ENCODE results near the gene TBX10.
"Not testable (repeated sequence)": the region's sequence is repeated elsewhere in the genome, so short reads cannot be mapped to it uniquely, and the experiment has no call there.

Gene TBX10

GRCh38 chr11:67604815-67605214 lies 34.7 kb downstream of the TBX10 start:
- DNase-seq (ENCODE audit: low spot score) = no peak
- Mint-ChIP-seq H3K36me3 (ENCODE audit: low read depth) (peaks cover 13% of the 10 kb centered on the region), H3K27ac (no peak overlapping the region), H3K4me3 (peak overlapping the region; percentile 26), H3K9me3 (no peaks in the 10 kb centered on the region), H3K4me1 (ENCODE audit: low read depth) (peaks cover 20% of the 10 kb centered on the region), H3K27me3 (ENCODE audit: low read depth) (peaks cover 19% of the 10 kb centered on the region)

GRCh38 chr11:67604119-67604518 lies 35.4 kb downstream of the TBX10 start:
- H3K9me3 Mint-ChIP-seq; DNase-seq (ENCODE audit: low spot score); H3K36me3 Mint-ChIP-seq (ENCODE audit: low read depth); H3K27ac Mint-ChIP-seq: not testable (repeated sequence)
- H3K4me1 Mint-ChIP-seq (ENCODE audit: low read depth) = peaks cover 23% of the 10 kb centered on the region
- peak overlapping the region; percentile 26 for H3K4me3 Mint-ChIP-seq
- peaks cover 26% of the 10 kb centered on the region for H3K27me3 Mint-ChIP-seq (ENCODE audit: low read depth)

- H3K4me3 Mint-ChIP-seq = no peak overlapping the region
- H3K4me1 Mint-ChIP-seq (ENCODE audit: low read depth) = peaks cover 16% of the 10 kb centered on the region
- no peak overlapping the region for H3K27ac Mint-ChIP-seq
- peaks cover 4% of the 10 kb centered on the region for H3K9me3 Mint-ChIP-seq
- DNase-seq (ENCODE audit: low spot score) = no peak
- H3K27me3 Mint-ChIP-seq (ENCODE audit: low read depth) = peaks cover 35% of the 10 kb centered on the region
- no peaks in the 10 kb centered on the region for H3K36me3 Mint-ChIP-seq (ENCODE audit: low read depth)
Observed at GRCh38 chr11:67601098-67601497, 38.5 kb downstream of the TBX10 start.

DNA sequence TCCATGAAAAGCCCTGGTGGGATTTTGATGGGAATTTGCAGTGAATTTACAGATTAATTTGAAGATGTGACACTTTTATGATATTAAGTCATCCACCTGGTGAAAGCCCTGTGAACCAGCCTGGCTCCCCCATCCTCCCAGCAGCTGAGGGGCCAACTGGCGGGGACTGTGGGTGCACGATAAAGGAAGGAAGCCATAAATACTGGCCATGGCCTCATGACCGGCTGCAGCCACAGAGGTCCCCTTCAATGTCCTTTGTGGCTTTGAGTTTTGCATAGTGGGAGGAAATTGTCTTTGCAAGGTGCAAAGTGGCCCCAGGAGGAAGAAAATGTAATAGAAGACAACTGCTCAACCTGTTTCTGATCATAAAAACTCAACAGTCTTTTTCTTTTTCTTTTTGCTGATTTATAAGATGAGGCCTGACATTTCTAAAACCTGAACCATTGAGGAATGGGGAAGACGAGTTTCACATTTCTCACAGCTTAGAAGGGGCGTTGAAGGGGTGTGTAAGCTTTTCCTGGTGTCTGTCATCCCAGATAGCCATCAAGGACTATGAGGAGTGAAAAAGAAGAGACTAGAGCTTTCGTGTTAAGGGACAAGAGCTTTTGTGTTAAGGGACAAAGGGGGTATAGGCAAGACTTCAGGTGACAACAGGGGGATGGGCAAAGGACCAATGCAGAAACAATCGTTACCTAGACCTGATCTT lies 39.1 kb downstream of the TBX10 start:
- H3K36me3 Mint-ChIP-seq (ENCODE audit: low read depth) = no peaks in the 10 kb centered on the region
- peaks cover 4% of the 10 kb centered on the region for H3K9me3 Mint-ChIP-seq
- H3K27me3 Mint-ChIP-seq (ENCODE audit: low read depth) = peaks cover 35% of the 10 kb centered on the region
- no peak overlapping the region for H3K4me3 Mint-ChIP-seq
- H3K4me1 Mint-ChIP-seq (ENCODE audit: low read depth) = peaks cover 12% of the 10 kb centered on the region
- DNase-seq (ENCODE audit: low spot score) = no peak
- H3K27ac Mint-ChIP-seq = no peak overlapping the region

DNA sequence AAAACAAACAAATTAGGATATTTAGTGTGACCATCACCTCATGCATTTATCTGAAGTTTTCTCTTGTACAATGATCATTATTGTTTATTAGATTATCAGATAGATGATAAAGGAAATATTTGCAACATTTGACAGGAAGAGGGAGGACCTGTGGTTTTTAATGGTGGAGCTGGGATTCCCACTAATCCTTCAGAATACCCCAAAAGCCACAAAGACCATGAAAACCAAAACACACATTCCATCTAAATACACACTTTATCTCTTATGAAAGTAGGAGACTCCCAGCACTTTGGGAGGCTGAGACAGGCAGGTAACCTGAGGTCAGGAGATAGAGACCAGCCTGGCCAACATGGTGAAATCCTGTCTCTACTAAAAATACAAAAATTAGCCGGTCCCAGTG lies 40.4 kb downstream of the TBX10 start:
- H3K27ac Mint-ChIP-seq = no peak overlapping the region
- peaks cover 35% of the 10 kb centered on the region for H3K27me3 Mint-ChIP-seq (ENCODE audit: low read depth)
- DNase-seq (ENCODE audit: low spot score) = no peak
- no peak overlapping the region for H3K4me3 Mint-ChIP-seq
- H3K36me3 Mint-ChIP-seq (ENCODE audit: low read depth) = no peaks in the 10 kb centered on the region
- H3K4me1 Mint-ChIP-seq (ENCODE audit: low read depth) = peaks cover 12% of the 10 kb centered on the region
- peaks cover 4% of the 10 kb centered on the region for H3K9me3 Mint-ChIP-seq

- H3K27me3 Mint-ChIP-seq (ENCODE audit: low read depth) = peaks cover 39% of the 10 kb centered on the region
- not testable (repeated sequence) for H3K9me3 Mint-ChIP-seq; H3K4me3 Mint-ChIP-seq; H3K27ac Mint-ChIP-seq; H3K36me3 Mint-ChIP-seq (ENCODE audit: low read depth); DNase-seq (ENCODE audit: low spot score)
- peaks cover 12% of the 10 kb centered on the region for H3K4me1 Mint-ChIP-seq (ENCODE audit: low read depth)
Observed at GRCh38 chr11:67597963-67598362, 41.6 kb downstream of the TBX10 start.

- H3K36me3 Mint-ChIP-seq (ENCODE audit: low read depth); H3K27ac Mint-ChIP-seq; H3K9me3 Mint-ChIP-seq; H3K4me3 Mint-ChIP-seq; DNase-seq (ENCODE audit: low spot score): not testable (repeated sequence)
- peaks cover 36% of the 10 kb centered on the region for H3K27me3 Mint-ChIP-seq (ENCODE audit: low read depth)
- H3K4me1 Mint-ChIP-seq (ENCODE audit: low read depth) = peaks cover 12% of the 10 kb centered on the region
Observed at GRCh38 chr11:67597458-67597857, 42.1 kb downstream of the TBX10 start.

- Mint-ChIP-seq H3K36me3 (ENCODE audit: low read depth) (no peaks in the 10 kb centered on the region), H3K27ac (no peak overlapping the region), H3K27me3 (ENCODE audit: low read depth) (peaks cover 36% of the 10 kb centered on the region), H3K9me3 (peaks cover 4% of the 10 kb centered on the region), H3K4me3 (no peak overlapping the region), H3K4me1 (ENCODE audit: low read depth) (peaks cover 12% of the 10 kb centered on the region)
- DNase-seq (ENCODE audit: low spot score) = no peak
Observed at GRCh38 chr11:67596753-67597300, 42.7 kb downstream of the TBX10 start.

GRCh38 chr11:67594480-67594879 lies 45.1 kb downstream of the TBX10 start:
- Mint-ChIP-seq H3K9me3 (peaks cover 4% of the 10 kb centered on the region), H3K36me3 (ENCODE audit: low read depth) (no peaks in the 10 kb centered on the region), H3K27ac (no peak overlapping the region)

GRCh38 chr11:67593565-67593905 lies 46.0 kb downstream of the TBX10 start:
- peaks cover 13% of the 10 kb centered on the region for H3K27me3 Mint-ChIP-seq (ENCODE audit: low read depth)
- peaks cover 4% of the 10 kb centered on the region for H3K9me3 Mint-ChIP-seq
- DNase-seq (ENCODE audit: low spot score) = no peak
- H3K27ac Mint-ChIP-seq = no peak overlapping the region
- no peak overlapping the region for H3K4me3 Mint-ChIP-seq
- no peaks in the 10 kb centered on the region for H3K36me3 Mint-ChIP-seq (ENCODE audit: low read depth)
- no peaks in the 10 kb centered on the region for H3K4me1 Mint-ChIP-seq (ENCODE audit: low read depth)

More at GRCh38 chr11:67594480-67594879, 45.1 kb downstream of the TBX10 start:
- Mint-ChIP-seq H3K4me1 (ENCODE audit: low read depth) (peaks cover 2% of the 10 kb centered on the region), H3K27me3 (ENCODE audit: low read depth) (peaks cover 18% of the 10 kb centered on the region), H3K4me3 (no peak overlapping the region)
- no peak for DNase-seq (ENCODE audit: low spot score)

DNA sequence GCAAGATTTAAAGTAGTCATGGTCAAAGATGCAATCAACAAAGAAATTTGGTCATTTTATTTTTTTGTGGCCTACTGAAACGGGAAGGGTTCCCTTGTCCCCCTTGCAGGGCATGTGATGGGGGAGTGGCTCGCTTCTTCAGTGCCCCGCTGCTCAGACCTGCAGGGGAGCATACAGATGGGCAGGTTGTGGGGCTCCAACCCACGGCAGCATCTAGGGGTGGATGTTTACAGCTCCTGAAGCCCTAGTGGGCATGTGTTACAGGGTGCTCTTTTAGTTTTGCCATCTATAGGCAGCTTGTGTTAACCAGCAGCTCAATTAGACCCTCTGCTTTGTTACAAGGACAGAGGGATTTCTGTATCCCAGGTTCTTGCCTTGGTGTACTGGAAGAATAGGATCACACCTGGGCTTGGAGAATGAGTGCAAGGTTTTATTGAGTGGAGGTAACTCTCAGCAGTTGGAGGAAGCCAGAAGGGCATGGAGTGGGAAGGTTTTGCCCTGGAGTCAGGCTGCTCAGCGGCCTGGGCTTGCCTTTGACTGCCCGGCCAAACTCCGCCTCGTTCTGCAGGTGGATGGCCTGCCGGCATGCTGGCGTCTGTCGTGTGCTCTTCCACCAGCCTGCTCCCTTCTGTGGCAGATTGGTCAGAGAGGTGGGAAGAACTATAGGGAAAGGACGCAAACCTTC lies 46.5 kb downstream of the TBX10 start:
- H3K4me3 Mint-ChIP-seq = no peak overlapping the region
- peaks cover 4% of the 10 kb centered on the region for H3K9me3 Mint-ChIP-seq
- no peak for DNase-seq (ENCODE audit: low spot score)
- H3K36me3 Mint-ChIP-seq (ENCODE audit: low read depth) = no peaks in the 10 kb centered on the region
- peaks cover 13% of the 10 kb centered on the region for H3K27me3 Mint-ChIP-seq (ENCODE audit: low read depth)
- H3K27ac Mint-ChIP-seq = no peak overlapping the region
- no peaks in the 10 kb centered on the region for H3K4me1 Mint-ChIP-seq (ENCODE audit: low read depth)

GRCh38 chr11:67588899-67589415 lies 50.6 kb downstream of the TBX10 start:
- H3K4me1 Mint-ChIP-seq (ENCODE audit: low read depth) = peaks cover 16% of the 10 kb centered on the region
- H3K9me3 Mint-ChIP-seq, H3K4me3 Mint-ChIP-seq: not testable (repeated sequence)

GRCh38 chr11:67588136-67588503 lies 51.4 kb downstream of the TBX10 start:
- peaks cover 19% of the 10 kb centered on the region for H3K4me1 Mint-ChIP-seq (ENCODE audit: low read depth)
- DNase-seq (ENCODE audit: low spot score) = no peak
- H3K36me3 Mint-ChIP-seq (ENCODE audit: low read depth) = peaks cover 23% of the 10 kb centered on the region
- H3K4me3 Mint-ChIP-seq = no peak overlapping the region
- H3K9me3 Mint-ChIP-seq = no peaks in the 10 kb centered on the region
- no peak overlapping the region for H3K27ac Mint-ChIP-seq
- peaks cover 1% of the 10 kb centered on the region for H3K27me3 Mint-ChIP-seq (ENCODE audit: low read depth)

More at GRCh38 chr11:67588899-67589415, 50.6 kb downstream of the TBX10 start:
- H3K36me3 Mint-ChIP-seq (ENCODE audit: low read depth) = peaks cover 22% of the 10 kb centered on the region
- DNase-seq (ENCODE audit: low spot score); H3K27ac Mint-ChIP-seq; H3K27me3 Mint-ChIP-seq (ENCODE audit: low read depth): not testable (repeated sequence)

DNA sequence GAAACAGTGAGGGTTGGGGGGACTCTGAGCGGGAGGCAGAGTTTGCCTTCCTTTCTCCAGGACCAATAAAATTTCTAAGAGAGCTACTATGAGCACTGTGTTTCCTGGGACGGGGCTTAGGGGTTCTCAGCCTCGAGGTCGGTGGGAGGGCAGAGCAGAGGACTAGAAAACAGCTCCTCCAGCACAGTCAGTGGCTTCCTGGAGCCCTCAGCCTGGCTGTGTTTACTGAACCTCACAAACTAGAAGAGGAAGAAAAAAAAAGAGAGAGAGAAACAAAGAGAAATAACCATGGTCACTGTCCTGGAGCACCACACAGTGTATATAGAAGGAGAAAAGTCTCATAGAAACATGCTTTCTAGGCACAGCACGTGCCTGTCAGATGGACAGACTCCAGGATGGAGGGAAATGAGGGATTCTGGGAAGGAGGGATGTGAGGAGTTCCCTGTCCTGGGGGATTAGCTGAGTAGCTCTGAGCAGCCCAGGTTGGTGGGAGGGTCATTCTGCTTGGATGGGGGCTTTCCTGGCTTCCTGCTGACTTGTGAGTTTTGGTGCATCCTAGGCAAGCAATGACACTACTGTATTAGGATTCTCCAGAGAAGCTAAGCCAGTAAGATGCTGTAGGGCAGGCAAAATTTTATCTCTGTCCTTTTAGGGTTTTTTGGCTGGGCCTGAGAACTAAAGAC lies 52.9 kb downstream of the TBX10 start:
- peaks cover under 1% of the 10 kb centered on the region for H3K27me3 Mint-ChIP-seq (ENCODE audit: low read depth)
- H3K27ac Mint-ChIP-seq = no peak overlapping the region
- H3K36me3 Mint-ChIP-seq (ENCODE audit: low read depth) = peaks cover 23% of the 10 kb centered on the region
- DNase-seq (ENCODE audit: low spot score) = no peak
- no peaks in the 10 kb centered on the region for H3K9me3 Mint-ChIP-seq
- H3K4me1 Mint-ChIP-seq (ENCODE audit: low read depth) = peaks cover 25% of the 10 kb centered on the region
- no peak overlapping the region for H3K4me3 Mint-ChIP-seq

Data from T-helper 2 cell treated with Interferon-gamma antibody and Interleukin-4, amounts not matched to agents 5 μg/mL and 100 μg/mL, for 36 hours (primary cell).